SKM-1 treated with dmso at 0.1 percent for 144 hours (cell line): ENCODE measurements around the gene SAPCD2.

Experiments used
- DNase-seq: peaks from one replicate; lab custom pipeline; 2025; ENCODE audit not compliant: unreplicated experiment; lab: John Stamatoyannopoulos, UW

Gene SAPCD2

GRCh38 chr9:137019891-137020683, 50.3 kb downstream of the SAPCD2 start:
- no peak for DNase-seq

- no peak for DNase-seq
These were observed 51.4 kb downstream of the SAPCD2 start for GRCh38 chr9:137018761-137019559.

- no peak for DNase-seq
These were observed 52.4 kb downstream of the SAPCD2 start for GRCh38 chr9:137017791-137018497.

GRCh38 chr9:137017071-137017470, 53.3 kb downstream of the SAPCD2 start:
- no peak for DNase-seq

- no peak for DNase-seq
These were observed 53.9 kb downstream of the SAPCD2 start for GRCh38 chr9:137016436-137016835.

GRCh38 chr9:137015976-137016375, 54.4 kb downstream of the SAPCD2 start:
- no peak for DNase-seq

- DNase-seq, result no peak
These were observed 54.8 kb downstream of the SAPCD2 start for GRCh38 chr9:137015540-137015930.

- DNase-seq, result no peak
These were observed 55.4 kb downstream of the SAPCD2 start for GRCh38 chr9:137014776-137015539.

- DNase-seq, result no peak
These were observed 56.2 kb downstream of the SAPCD2 start for GRCh38 chr9:137014166-137014565.

- no peak for DNase-seq
These were observed 56.8 kb downstream of the SAPCD2 start for GRCh38 chr9:137013571-137013940.

- DNase-seq, result no peak
These were observed 57.4 kb downstream of the SAPCD2 start for GRCh38 chr9:137012694-137013570.
